GM21390 (cell line): ENCODE results near the gene YPEL2.
"Not testable (repeated sequence)": the region's sequence is repeated elsewhere in the genome, so short reads cannot be mapped to it uniquely, and the experiment has no call there.

ENCODE experiments used
- ATAC-seq: cut with Tn5 transposase; IDR thresholded peaks from one replicate; pipeline ENCODE4 v1.9.1; 2021; ENCODE audit not compliant: unreplicated experiment

YPEL2 gene, protein sequence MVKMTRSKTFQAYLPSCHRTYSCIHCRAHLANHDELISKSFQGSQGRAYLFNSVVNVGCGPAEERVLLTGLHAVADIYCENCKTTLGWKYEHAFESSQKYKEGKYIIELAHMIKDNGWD

DNA sequence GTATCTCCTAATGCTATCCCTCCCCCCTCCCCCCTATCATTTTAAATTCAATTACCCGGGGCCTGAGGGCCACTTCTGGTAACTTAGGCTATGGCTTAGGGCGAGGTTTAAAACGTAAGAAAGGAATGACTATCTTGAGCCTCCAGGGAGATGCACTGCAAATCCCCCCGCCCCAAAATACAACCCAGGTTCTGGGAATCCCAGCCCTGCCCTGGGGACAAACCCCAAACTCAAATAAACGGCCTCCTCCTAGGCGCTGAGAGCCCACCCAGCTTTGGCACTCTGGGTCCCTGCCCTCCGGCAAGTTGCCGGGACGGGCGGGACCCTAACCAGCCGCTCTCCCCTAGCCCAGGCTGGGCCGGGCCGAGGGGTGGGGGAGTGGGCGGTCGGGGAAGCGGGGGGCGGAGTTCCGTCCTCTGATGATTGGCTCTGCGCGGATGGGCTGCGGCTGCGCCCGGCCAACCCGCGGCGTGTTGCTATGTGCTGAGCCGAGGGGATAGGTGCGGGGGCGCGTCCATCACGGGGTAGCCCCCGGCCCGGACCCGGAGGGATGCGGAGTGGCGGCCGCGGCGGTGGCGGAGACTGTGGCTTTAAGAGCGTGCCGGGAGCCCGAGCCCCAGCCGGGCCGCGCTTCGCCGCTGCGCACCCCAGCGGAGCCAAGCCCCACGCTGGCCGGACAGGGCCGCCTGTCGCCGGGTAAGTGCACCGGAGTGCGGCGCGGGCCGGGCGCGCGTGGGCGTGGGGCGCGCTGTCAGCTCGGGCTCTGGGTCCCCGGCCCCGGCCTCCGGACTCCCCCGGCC lies at the start of gene YPEL2:
YPEL2 (plus strand) TSS at position 527 of the 800 bp plus-strand sequence. CDS start 21,755 bp downstream, outside the sequence.
- ATAC-seq, result peak; percentile 90

DNA sequence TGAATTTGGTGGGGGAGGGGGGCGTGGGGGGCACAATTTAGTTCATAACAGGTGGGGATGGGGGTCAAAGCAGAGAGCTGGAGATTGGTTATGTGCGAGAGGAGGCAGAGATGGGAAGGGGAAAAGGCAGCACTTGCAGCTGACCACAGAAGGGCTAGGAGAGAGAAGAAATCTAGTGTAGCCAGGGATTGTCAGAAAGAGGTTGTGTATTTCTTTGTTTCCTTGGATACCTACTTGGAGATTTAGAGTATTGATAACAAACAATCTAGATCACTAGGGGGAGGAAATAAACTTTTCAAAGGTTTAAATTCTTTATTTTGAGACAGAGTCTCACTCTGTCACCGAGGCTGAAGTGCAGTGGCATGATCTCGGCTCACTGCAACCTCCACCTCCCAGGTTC lies 47.1 kb upstream of the YPEL2 start:
- no peak for ATAC-seq

DNA sequence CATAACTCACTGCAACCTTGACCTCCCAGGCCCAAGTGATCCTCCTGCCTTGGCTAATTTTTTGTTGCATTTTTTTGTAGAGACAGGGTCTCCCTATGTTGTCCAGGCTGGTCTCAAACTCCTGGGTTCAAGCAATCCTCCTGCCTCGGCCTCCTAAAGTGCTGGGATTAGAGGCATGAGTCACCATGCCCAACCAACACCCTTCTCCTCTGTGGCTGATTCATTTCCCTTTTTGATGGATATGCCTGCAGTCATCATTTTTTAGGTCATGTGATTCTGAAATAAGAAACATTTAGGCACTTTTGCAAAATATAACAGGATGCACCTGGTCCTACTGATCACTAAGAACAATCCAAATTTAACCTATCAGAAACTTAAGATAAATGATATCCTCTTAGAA lies 44.0 kb upstream of the YPEL2 start:
- no peak for ATAC-seq

DNA sequence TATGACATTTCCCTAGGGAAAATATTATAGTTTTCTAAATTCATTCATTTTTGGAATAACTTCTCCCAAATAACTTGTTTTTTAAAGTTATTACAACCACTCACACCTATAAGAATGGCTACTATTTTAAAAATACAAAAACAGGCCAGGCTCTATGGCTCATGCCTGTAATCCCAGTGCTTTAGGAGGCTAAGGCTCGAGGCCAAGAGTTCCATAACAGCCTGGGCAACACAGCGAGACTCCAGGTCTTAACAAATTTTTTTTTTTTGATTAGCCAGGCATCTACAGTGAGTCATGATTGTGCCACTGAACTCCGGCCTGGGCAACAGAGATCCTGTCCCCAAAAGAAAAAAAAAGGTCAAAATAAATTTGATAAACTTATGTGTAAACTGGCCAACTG lies 43.6 kb upstream of the YPEL2 start:
- no peak for ATAC-seq

DNA sequence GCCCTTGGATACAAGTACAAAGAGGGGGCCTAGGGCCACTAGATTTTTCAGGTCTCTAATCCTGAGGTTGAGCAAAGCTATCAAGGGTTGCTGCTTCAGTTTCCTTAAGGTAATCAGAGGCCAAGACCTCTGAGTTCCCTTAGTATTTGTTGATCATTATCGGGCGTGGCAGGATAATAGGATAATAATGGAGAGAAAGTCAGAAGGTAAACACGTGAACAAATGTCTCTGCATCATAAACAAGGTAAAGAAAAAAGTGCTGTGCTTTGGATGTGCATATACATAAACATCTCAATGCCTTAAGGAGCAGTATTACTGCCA lies 41.5 kb upstream of the YPEL2 start:
- ATAC-seq, result no peak

DNA sequence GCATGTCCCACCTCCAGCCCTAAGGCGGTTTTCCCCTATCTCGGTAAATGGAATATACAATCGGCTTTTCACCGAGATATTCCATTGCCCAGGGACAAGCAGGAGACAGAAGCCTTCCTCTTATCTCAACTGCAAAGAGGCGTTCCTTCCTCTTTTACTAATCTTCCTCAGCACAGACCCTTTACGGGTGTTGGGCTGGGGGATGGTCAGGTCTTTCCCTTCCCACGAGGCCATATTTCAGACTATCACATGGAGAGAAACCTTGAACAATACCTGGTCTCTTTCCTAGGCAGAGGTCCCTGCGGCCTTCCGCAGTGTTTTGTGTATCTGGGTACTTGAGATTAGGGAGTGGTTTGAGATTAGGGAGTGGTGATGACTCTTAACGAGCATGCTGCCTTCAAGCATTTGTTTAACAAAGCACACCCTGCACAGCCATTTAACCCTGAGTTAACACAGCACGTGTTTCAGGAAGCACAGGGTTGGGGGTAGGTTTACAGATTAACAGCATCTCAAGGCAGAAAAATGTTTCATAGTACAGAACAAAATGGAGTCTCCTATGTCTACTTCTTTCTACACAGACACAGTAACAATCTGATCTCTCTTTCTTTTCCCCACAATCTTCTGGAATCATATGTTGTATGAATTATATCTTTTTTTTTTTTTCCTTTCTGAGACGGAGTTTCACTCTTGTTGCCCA lies 41.0 kb upstream of the YPEL2 start:
- ATAC-seq, result not testable (repeated sequence)

DNA sequence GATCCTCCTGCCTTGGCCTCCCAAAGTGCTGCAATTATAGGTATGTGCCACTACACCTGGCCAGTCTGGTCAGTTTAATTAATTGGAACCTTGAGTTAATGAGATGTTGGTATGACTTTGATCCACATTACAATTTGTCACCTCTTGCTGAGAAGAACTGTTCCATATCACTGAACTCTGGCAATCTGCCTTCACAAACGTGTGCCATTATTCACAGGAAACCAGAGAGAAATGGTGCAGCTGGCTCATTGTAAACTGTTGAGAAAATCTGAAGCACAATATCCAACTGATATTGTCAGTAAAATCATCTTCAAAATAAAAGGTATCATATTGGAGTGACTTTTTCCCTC lies 39.3 kb upstream of the YPEL2 start:
- ATAC-seq, result no peak

DNA sequence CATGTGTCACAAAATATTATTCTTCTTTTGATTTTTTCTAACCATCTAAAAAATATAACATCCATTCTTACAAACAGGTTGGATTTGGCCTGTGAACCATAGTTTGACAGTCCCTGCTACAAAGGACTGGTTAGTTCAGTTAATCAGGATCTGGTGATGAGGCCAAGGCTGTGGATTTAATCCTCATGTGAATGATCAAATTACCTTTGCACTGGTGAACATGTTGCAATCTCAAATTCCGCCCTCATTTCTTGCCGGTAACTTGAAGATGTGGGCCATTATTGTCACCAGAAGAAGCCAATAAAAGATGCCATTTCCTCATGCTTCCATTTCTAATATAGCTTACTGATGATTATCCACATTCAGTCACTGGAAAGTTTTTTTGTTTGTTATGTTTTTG lies 35.3 kb upstream of the YPEL2 start:
- ATAC-seq, result no peak

DNA sequence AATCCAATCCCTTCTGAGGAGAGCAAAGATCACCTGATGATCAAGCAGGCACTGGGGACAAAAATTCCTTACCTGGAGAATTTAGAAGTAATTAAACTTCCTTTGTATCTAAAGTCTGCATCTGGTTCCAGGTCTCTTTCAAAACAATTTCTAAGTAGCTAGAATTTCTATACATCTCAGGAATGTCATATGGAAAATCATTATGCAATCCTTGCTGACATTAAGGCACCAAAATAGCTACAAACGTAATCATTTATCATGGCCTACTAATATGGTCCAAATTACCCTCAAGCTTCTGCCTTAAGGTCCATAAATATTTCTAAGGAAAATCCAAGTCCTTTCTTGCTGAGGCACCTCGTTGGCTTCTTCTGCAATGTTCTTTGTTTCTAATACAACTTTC lies 32.9 kb upstream of the YPEL2 start:
- no peak for ATAC-seq

DNA sequence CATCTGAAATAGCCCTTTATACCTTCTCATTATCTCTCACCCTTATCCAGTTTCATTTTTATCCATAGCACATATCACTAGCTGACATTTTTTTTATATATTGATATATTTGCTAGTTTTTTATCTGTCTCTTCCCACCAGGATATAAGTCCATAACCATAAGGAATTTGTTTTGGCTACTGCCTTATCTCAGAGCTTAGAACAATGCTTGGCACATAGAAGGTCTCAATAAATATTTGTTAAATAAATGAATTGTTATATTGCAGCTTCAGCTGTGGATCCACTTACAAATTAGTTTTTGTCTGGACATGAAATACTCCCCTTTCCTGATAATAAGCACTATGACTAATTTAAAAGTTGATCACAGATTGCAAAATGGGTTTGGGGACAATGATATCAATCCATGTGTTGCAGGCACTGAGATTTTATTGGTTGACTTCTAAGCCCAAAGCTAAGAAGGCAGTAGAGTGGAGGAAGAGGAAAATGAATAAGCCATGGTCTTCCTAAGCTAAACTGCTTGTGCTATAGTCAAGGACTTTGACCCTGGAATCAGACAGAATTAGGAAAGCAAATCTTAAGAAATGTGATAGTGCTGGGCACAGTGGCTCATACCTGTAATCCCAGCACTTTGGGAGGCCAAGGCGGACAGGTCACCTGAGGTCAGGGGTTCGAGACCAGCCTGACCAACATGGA lies 31.9 kb upstream of the YPEL2 start:
- ATAC-seq, result no peak

DNA sequence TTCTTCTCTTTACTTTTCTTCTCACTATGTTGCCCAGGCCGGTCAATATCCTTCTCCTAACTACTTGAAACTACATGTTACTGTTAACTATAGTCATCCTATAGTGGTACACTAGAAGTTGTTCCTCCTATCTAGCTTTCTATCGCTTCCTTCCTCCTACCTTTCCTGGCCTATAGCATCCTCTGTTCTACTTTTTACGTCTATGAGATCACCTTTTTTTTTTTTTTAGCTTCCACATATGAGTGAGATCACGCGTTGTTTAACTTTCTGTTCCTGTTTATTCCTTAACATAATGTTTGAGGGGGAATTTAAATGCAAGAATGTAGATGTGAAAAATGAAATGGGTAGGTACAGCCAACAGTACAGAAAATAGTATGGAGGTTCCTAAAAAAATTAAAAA lies 30.5 kb upstream of the YPEL2 start:
- no peak for ATAC-seq

DNA sequence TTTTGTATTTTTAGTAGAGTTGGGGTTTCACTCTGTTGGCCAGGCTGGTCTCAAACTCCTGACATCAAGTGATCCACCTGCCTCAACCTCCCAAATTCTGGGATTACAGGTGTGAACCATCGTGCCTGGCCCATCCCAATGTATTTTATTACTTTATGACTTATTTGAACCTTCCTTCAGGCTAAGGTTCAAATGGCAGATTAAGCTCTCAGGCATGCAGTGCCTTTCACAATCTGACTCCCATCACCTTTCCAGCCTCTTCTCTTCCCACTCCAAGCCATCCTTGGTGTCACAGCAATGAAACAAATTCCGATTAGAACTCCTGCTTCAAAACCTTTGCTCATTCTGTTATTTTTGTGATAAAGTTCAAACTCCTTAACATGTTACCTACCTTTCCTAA lies 26.6 kb upstream of the YPEL2 start:
- no peak for ATAC-seq

DNA sequence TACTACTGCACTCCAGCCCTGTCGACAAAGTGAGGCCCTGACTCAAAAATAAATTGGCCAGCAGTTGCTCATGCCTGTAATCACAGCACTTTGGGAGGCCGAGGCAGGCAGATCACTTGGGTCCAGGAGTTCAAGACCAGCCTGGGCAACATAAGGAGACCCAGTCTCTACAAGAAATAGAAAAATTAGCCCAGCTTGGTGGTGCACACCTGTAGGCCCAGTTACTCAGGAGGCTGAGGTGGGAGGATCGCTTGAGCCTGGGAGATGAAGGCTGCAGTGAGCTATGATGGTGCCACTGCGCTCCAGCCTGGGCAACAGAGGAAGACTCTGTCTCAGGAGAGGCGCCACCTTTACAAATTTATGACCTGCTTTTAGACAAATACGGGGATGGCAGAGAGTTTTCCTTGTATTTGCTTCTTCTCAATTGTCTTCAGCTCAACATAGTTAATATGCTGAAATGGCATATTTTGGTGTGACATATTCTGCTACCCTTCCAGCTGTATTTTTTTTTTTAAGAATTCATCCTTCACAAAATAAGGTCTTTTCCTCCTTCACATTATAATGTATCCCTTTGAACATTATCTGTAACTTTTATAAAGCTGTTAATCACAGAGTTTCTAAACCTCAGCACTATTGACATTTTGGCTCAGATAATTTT lies 21.1 kb upstream of the YPEL2 start:
- ATAC-seq, result no peak

DNA sequence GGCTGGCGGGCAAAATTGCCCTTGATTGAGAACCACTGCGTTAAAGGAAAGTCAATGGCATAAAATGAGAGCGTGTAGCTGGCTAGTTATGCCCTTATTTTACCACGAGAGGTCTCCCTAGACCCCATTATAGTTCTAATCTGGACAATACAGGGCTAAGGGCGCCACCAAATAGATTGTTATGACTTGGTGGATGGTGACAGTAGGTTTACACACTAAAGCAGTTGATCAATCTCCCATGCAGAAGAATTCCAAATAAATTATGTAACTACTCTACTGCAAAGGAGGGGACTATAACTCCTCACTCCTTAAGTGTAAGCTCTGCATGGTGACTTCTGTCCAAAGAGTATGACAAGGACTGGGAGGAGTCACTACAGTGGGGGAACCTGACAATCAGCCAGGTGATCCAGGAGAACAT lies 20.4 kb upstream of the YPEL2 start:
- peak; percentile 70 for ATAC-seq

DNA sequence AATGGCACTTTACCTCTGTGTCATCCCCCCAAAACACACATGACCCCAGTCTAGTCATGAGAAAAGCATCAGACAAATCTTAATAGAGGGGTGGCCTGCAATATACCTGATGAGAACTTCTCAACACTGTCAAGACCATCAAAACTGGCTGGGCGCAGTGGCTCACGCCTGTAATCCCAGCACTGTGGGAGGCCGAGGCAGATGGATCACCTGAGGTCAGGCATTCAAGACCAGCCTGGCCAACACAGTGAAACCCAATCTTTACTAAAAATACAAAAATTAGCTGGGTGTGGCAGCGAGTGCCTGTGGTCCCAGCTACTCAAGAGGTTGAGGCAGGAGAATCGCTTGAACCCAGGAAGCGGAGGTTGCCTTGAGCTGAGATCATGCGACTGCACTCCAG lies 19.9 kb upstream of the YPEL2 start:
- ATAC-seq, result not testable (repeated sequence)

DNA sequence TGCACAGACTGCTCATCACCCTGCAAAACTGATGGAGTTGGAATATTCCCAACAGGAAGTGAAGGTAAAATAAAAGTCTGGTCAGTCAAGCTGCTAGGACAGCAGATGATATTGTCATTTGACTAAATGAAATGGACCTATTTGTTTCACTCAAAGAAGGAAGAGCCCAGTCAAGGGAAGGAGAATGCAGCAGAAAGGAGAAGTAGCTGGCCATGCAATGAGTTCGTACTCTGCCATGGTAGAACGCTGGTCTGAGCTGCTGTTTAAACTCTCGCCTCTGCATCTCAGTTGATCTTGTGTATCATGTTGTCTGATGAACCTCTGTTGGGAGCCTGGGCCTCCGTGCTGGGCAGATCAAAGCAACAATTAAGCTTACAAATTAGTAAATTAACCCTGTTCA lies 15.6 kb upstream of the YPEL2 start:
- ATAC-seq, result no peak

DNA sequence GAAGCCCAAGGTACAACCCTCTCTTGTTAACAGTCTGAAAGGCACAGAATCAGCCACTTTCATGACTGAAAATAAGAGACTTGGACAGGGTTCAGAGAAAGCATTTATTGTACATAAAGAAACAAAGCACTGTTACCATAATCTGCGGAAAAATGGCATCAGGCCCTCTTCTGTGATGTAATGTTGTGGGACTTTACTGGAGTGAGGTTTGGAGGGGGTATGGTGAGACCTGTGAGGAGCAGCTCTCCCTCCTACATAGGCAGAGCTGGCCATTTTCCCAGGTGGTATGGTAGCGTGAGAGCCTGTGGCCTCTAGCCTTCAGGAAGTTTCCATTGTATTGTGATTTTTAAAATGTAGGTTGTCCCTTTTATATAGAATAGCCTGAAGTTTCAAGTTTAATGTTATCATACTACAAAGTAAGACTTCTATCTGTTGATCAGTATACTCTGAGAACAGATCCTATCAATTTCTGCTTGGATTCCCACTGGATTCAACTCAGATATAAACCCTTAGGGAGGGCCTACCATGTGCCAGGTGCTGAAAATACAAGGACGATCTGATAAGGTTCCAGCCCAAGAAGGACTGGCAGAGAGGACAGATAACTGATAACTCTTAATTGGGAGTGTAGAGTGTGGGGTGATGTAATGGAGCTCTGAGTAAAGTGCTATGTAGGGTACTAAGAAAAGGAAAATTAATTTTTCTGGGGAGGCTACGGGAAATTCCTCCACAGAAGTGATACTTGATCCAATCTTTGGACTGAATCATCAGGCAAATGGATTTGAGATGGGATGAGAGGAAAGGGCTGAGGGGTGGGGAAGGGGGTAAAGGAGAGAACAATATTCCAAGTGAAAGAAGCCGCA lies 4.1 kb upstream of the YPEL2 start:
- no peak for ATAC-seq

DNA sequence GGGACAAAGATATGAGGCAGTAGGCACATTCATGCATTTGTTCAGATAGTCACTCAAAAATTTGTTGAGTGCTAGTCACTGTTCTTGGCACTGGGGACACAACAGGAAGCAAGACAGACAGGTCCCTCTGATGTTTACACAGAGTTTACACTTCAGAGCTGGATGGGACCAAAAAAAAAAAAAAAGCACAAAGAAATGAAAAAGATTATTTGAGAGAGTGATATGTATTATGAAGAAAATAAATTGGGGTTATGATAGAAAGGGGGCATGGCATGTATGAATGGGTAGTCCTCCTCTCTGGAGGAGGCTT lies 3.5 kb upstream of the YPEL2 start:
- no peak for ATAC-seq

DNA sequence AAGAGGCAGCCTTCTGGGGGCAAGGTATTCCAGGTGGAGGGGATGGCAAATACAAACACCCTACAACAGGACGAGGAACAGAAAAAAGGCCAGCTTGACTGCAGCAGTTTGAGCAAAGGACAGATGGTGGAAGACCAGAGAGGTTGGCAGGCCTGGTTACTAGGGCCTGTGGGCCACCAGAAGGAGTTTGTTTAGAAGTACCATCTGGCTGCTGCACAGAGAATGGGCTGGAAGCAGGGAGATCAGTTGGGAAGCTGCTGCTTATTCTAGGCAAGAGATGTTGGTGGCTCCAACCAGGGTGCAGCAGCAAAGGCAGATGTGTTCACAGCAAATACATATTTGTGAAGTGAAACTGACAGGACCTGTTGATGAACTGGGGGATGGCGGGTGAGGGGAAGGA lies 2.9 kb upstream of the YPEL2 start:
- no peak for ATAC-seq

DNA sequence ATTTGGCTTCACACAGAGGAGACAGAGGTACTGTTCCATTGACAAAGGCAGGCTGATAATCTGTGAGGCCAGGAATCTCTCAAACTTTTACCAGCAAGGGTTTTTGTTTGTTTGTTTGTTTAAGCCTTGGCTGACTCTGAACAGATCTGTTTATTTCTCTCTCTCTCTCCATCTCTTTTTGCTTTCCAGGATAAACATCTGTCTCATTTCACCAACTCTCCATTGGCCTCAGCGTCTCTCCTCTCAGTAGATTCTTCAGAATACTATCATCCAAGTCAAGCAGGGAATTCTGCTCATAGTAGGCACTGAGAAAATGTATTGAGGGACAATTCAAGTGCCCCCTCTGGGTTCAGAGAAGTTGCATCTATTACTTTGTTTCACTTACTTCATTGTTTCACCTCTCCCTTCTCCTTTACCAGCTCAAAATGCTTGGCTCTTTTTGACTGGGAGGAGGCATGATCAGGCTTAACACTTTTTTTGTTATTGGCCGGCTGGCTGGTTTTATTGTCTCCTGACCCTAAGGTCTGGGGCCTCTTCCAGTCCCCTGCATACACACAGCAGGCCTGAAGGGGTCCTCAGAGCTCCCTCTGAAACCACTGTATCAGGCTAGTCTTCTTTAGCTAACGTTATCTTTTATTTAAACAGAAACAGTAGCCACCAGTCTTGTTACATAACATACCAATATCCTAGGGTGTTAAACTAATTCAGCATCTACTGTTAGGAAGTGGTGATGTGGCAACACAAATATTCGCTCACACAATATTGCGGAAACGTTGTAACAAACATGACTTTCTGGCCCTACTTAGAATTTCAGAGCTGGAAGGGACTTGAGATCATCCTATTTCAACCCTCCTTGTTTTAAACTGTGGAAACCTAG lies 2.0 kb upstream of the YPEL2 start:
- ATAC-seq, result no peak
